B cell (primary cell): ENCODE results near the gene ASCL1.

Experiments used
- CTCF ChIP-seq: fragments of 200-600 bp; IDR thresholded peaks from one replicate; pipeline ENCODE4 v1.8.0; 2022; ENCODE audit warnings: antibody characterized with exemption, mild to moderate bottlenecking
- EZH2 ChIP-seq: IDR thresholded peaks from 2 replicates; pipeline ENCODE4 v1.6.1; 2012; ENCODE audit warnings: borderline replicate concordance, low read depth, mild to moderate bottlenecking, moderate library complexity, low read length; ENCODE audit not compliant: insufficient read depth, poor library complexity, severe bottlenecking

GRCh38 chr12:102962986-102963385, 5.5 kb downstream of the ASCL1 start:
- TF ChIP-seq CTCF (no peak), EZH2 (no peak)
